KMS-11 (cell line): Measurements from ENCODE around the gene KIF6.

ENCODE experiments used
- H2AFZ ChIP-seq: fragments of 200-600 bp; sonication (generic); 2 replicates; pipeline ENCODE4 v1.6.1; 2016; ENCODE audit warnings: antibody characterized with exemption, mixed run types, low read depth
- H3K27ac ChIP-seq: fragments of 200-600 bp; sonication (generic); 2 replicates; pipeline ENCODE4 v1.6.1; 2016; ENCODE audit warnings: mild to moderate bottlenecking, mixed run types
- H3K27me3 ChIP-seq: fragments of 200-600 bp; sonication (generic); 2 replicates; pipeline ENCODE4 v1.6.1; 2017; ENCODE audit warnings: mild to moderate bottlenecking, low read depth, mixed run types, moderate library complexity; ENCODE audit not compliant: insufficient read depth
- H3K36me3 ChIP-seq: fragments of 200-600 bp; sonication (generic); 2 replicates; pipeline ENCODE4 v1.6.1; 2017; ENCODE audit warnings: mild to moderate bottlenecking, mixed run types; ENCODE audit not compliant: insufficient read depth
- H3K4me1 ChIP-seq: fragments of 200-600 bp; sonication (generic); 2 replicates; pipeline ENCODE4 v1.6.1; 2016; ENCODE audit warnings: mild to moderate bottlenecking, low read depth, mixed run types; ENCODE audit not compliant: poor library complexity, severe bottlenecking
- H3K4me2 ChIP-seq: fragments of 200-600 bp; sonication (generic); 2 replicates; pipeline ENCODE4 v1.7.0; 2016; ENCODE audit warnings: mild to moderate bottlenecking, mixed run types
- H3K4me3 ChIP-seq: fragments of 200-600 bp; sonication (generic); IDR thresholded peaks from 2 replicates; pipeline ENCODE4 v1.6.1; 2017; ENCODE audit warnings: low read depth, low read length, mixed read lengths; ENCODE audit not compliant: insufficient read depth
- H3K79me2 ChIP-seq: fragments of 200-600 bp; sonication (generic); 2 replicates; pipeline ENCODE4 v1.6.1; 2016; ENCODE audit warnings: low read depth, mixed run types; ENCODE audit not compliant: insufficient read depth
- H3K9ac ChIP-seq: fragments of 200-600 bp; sonication (generic); 2 replicates; pipeline ENCODE4 v1.6.1; 2016; ENCODE audit warnings: mild to moderate bottlenecking, mixed run types
- H4K20me1 ChIP-seq: fragments of 200-600 bp; sonication (generic); 2 replicates; pipeline ENCODE4 v1.6.1; 2016; ENCODE audit warnings: mild to moderate bottlenecking, mixed run types; ENCODE audit not compliant: insufficient read depth
- CTCF ChIP-seq: fragments of 200-600 bp; sonication (generic); conservative IDR thresholded peaks from 2 replicates; pipeline ENCODE4 v1.6.1; 2017; ENCODE audit warnings: low read depth, mild to moderate bottlenecking, antibody characterized with exemption, low read length, moderate library complexity, mixed read lengths

Gene KIF6

GRCh38 chr6:39428816-39429215, 296.4 kb downstream of the KIF6 start:
- no peak overlapping the region for H3K4me2 ChIP-seq
- no peaks in the 10 kb centered on the region for H4K20me1 ChIP-seq
- TF ChIP-seq CTCF, result no peak
- H3K4me3 ChIP-seq, result no peak overlapping the region
- H3K9ac ChIP-seq, result no peak overlapping the region
- peaks cover 25% of the 10 kb centered on the region for H3K4me1 ChIP-seq
- H3K79me2 ChIP-seq, result no peaks in the 10 kb centered on the region
- no peak overlapping the region for H2AFZ ChIP-seq
- no peaks in the 10 kb centered on the region for H3K36me3 ChIP-seq
- H3K27ac ChIP-seq, result no peak overlapping the region
- no peaks in the 10 kb centered on the region for H3K27me3 ChIP-seq

- H2AFZ ChIP-seq, result no peak overlapping the region
- H3K36me3 ChIP-seq, result no peaks in the 10 kb centered on the region
- TF ChIP-seq CTCF, result no peak
- H4K20me1 ChIP-seq, result no peaks in the 10 kb centered on the region
- no peak overlapping the region for H3K27ac ChIP-seq
- no peak overlapping the region for H3K4me2 ChIP-seq
- H3K9ac ChIP-seq, result no peak overlapping the region
- no peak overlapping the region for H3K4me3 ChIP-seq
- no peaks in the 10 kb centered on the region for H3K79me2 ChIP-seq
- H3K27me3 ChIP-seq, result no peaks in the 10 kb centered on the region
- H3K4me1 ChIP-seq, result peaks cover 25% of the 10 kb centered on the region
These were observed 297.1 kb downstream of the KIF6 start for GRCh38 chr6:39428152-39428551.

GRCh38 chr6:39426073-39426456, 299.1 kb downstream of the KIF6 start:
- no peak for TF ChIP-seq CTCF

GRCh38 chr6:39425346-39426072, 299.7 kb downstream of the KIF6 start:
- no peak for TF ChIP-seq CTCF
- Histone ChIP-seq H3K9ac (no peak overlapping the region), H3K4me2 (no peak overlapping the region)

More at GRCh38 chr6:39426073-39426456, 299.1 kb downstream of the KIF6 start:
- no peaks in the 10 kb centered on the region for H3K79me2 ChIP-seq
- H3K36me3 ChIP-seq, result no peaks in the 10 kb centered on the region
- H2AFZ ChIP-seq, result no peak overlapping the region
- peaks cover 13% of the 10 kb centered on the region for H3K4me1 ChIP-seq
- no peak overlapping the region for H3K9ac ChIP-seq
- H3K27me3 ChIP-seq, result no peaks in the 10 kb centered on the region
- H3K4me3 ChIP-seq, result no peak overlapping the region
- H3K27ac ChIP-seq, result no peak overlapping the region
- H3K4me2 ChIP-seq, result no peak overlapping the region
- no peaks in the 10 kb centered on the region for H4K20me1 ChIP-seq

More at GRCh38 chr6:39425346-39426072, 299.7 kb downstream of the KIF6 start:
- H3K27me3 ChIP-seq, result no peaks in the 10 kb centered on the region
- H4K20me1 ChIP-seq, result no peaks in the 10 kb centered on the region
- H3K27ac ChIP-seq, result no peak overlapping the region
- peaks cover 7% of the 10 kb centered on the region for H3K4me1 ChIP-seq
- no peak overlapping the region for H3K4me3 ChIP-seq
- H3K36me3 ChIP-seq, result no peaks in the 10 kb centered on the region
- no peak overlapping the region for H2AFZ ChIP-seq
- H3K79me2 ChIP-seq, result no peaks in the 10 kb centered on the region
